ENCODE measurements around the gene B4GALNT4.

GRCh38 chr11:380095-380480 lies 10.8 kb downstream of the B4GALNT4 start:
- TF ChIP-seq CTCF (IDR thresholded peaks at IDR 0.05) = no peak
- no peak for TF ChIP-seq POLR2A (IDR thresholded peaks at IDR 0.05)
